H1 (cell line): Measurements from ENCODE around the gene TPM1. TPM values are rescaled to one million over a fixed set of nuclear protein-coding genes. Genes with fewer than 3 reads are reported as not detected.

ENCODE experiments used
- CTCF ChIA-PET: fragments of 300-600 bp; sonication (Branson Sonifier 250); formaldehyde crosslinking; loops from one replicate; lab custom pipeline; 2021; ENCODE audit not compliant: partially characterized antibody; lab: Charles Lee
- POLR2A ChIA-PET: fragments of 300-600 bp; sonication (Branson Sonifier 250); formaldehyde crosslinking; loops from one replicate; lab custom pipeline; 2021; ENCODE audit warnings: inconsistent platforms; ENCODE audit not compliant: partially characterized antibody; lab: Charles Lee
- DNase-seq, 2 experiments: peaks; one replicate each; pipeline versions ENCODE4 v3.0.0 to v3.0.0-alpha.2; 2010 to 2022; ENCODE audit warnings: low spot score in 2 of 2, low read depth in 1 of 2, mixed read lengths in 1 of 2
- FAIRE-seq: peaks from 2 replicates; lab custom pipeline; 2011; peaks lifted over from hg19 to GRCh38; lab: Jason Lieb, UNC
- H2AFZ ChIP-seq: 2 replicates; pipeline ENCODE4 v1.8.1; 2012; ENCODE audit warnings: low read length, inconsistent platforms
- H2AK5ac ChIP-seq: 2 replicates; pipeline ENCODE4 v1.6.1; 2013; ENCODE audit warnings: low read depth, low read length
- H2BK120ac ChIP-seq: replicated peaks from 2 replicates; pipeline ENCODE3; 2013; ENCODE audit warnings: low read depth, low read length, inconsistent platforms
- H2BK12ac ChIP-seq: 2 replicates; pipeline ENCODE4 v1.6.1; 2013; ENCODE audit warnings: low read depth, low read length
- H2BK15ac ChIP-seq: 2 replicates; pipeline ENCODE4 v1.6.1; 2013; ENCODE audit warnings: low read length
- H2BK20ac ChIP-seq: 2 replicates; pipeline ENCODE4 v1.6.1; 2013; ENCODE audit warnings: low read length
- H2BK5ac ChIP-seq: 2 replicates; pipeline ENCODE4 v1.6.1; 2013; ENCODE audit warnings: low read depth, low read length
- H3K14ac ChIP-seq: 2 replicates; pipeline ENCODE4 v1.6.1; 2013; ENCODE audit warnings: inconsistent platforms; ENCODE audit not compliant: insufficient read length
- H3K18ac ChIP-seq: 2 replicates; pipeline ENCODE4 v1.6.1; 2013; ENCODE audit warnings: low read length; ENCODE audit errors: extremely low read depth
- H3K23ac ChIP-seq: 2 replicates; pipeline ENCODE4 v1.6.1; 2013; ENCODE audit warnings: inconsistent platforms; ENCODE audit not compliant: insufficient read length
- H3K23me2 ChIP-seq: 2 replicates; pipeline ENCODE4 v1.6.1; 2013; ENCODE audit warnings: low read depth, low read length
- H3K27ac ChIP-seq: 2 replicates; pipeline ENCODE4 v1.6.1; 2011; ENCODE audit warnings: low read depth, low read length, inconsistent platforms
- H3K27me3 ChIP-seq, 4 experiments: replicated peaks in 1 of 4; 1 replicate in 1 of 4; 2 replicates in 3 of 4; pipeline versions ENCODE4 v1.6.1 to v1.8.1; 2011 to 2013; ENCODE audit warnings: low read length in 3 of 4, mild to moderate bottlenecking in 3 of 4, inconsistent platforms in 2 of 4, mixed read lengths in 2 of 4, moderate library complexity in 1 of 4; ENCODE audit not compliant: control insufficient read depth in 3 of 4, insufficient read depth in 3 of 4; ENCODE audit errors: extremely low read depth in 1 of 4
- H3K36me3 ChIP-seq, 4 experiments: 2 replicates each; pipeline versions ENCODE4 v1.6.1 to v1.8.1; 2011 to 2013; ENCODE audit warnings: mild to moderate bottlenecking in 4 of 4, low read length in 3 of 4, moderate library complexity in 2 of 4, control low read depth in 1 of 4, inconsistent platforms in 1 of 4; ENCODE audit not compliant: insufficient read depth in 4 of 4, control insufficient read depth in 2 of 4
- H3K4ac ChIP-seq: replicated peaks from 2 replicates; pipeline ENCODE3; 2013; ENCODE audit warnings: low read length, low read depth, mixed read lengths, inconsistent platforms; ENCODE audit not compliant: insufficient read length
- H3K4me1 ChIP-seq, 4 experiments: replicated peaks in 1 of 4; 1 replicate in 1 of 4; 2 replicates in 3 of 4; pipeline versions ENCODE4 v1.6.1 to v1.8.1; 2011 to 2013; ENCODE audit warnings: low read length in 3 of 4, inconsistent platforms in 2 of 4, mixed read lengths in 1 of 4; ENCODE audit not compliant: insufficient read depth in 4 of 4, control insufficient read depth in 3 of 4
- H3K4me2 ChIP-seq, 2 experiments: 2 replicates each; pipeline versions ENCODE4 v1.6.1 to v1.8.1; 2011 to 2013; ENCODE audit warnings: low read depth in 2 of 2, low read length in 2 of 2, control low read depth in 1 of 2, inconsistent platforms in 1 of 2, mild to moderate bottlenecking in 1 of 2; ENCODE audit not compliant: insufficient read depth in 1 of 2
- H3K4me3 ChIP-seq, 4 experiments: fragments of 200-600, 300-600 bp in 1 of 4; sonication (generic), shearing (Covaris generic), sonication (Bioruptor Twin) in 1 of 4; 2 replicates each; pipeline versions ENCODE4 v1.5.1 to v1.8.1; 2011 to 2016; ENCODE audit warnings: low read length in 4 of 4, low read depth in 3 of 4, control low read depth in 2 of 4, inconsistent platforms in 2 of 4, mild to moderate bottlenecking in 2 of 4, mixed read lengths in 1 of 4, moderate library complexity in 1 of 4; ENCODE audit not compliant: insufficient read depth in 2 of 4; ENCODE audit errors: extremely low read depth in 1 of 4
- H3K56ac ChIP-seq: replicated peaks from 2 replicates; pipeline ENCODE3; 2013; ENCODE audit warnings: low read depth, mild to moderate bottlenecking, mixed read lengths, low read length, inconsistent platforms; ENCODE audit not compliant: insufficient read length
- H3K79me1 ChIP-seq: 2 replicates; pipeline ENCODE4 v1.6.1; 2013; ENCODE audit warnings: low read depth, low read length, control low read depth
- H3K79me2 ChIP-seq, 2 experiments: 2 replicates each; pipeline versions ENCODE4 v1.6.1 to v1.8.1; 2012 to 2013; ENCODE audit warnings: low read length in 2 of 2, mild to moderate bottlenecking in 2 of 2, inconsistent platforms in 1 of 2; ENCODE audit not compliant: insufficient read depth in 2 of 2, control insufficient read depth in 1 of 2
- H3K9ac ChIP-seq, 4 experiments: replicated peaks in 1 of 4; 1 replicate in 1 of 4; 2 replicates in 3 of 4; pipeline versions ENCODE4 v1.6.1 to v1.8.1; 2011 to 2013; ENCODE audit warnings: low read depth in 3 of 4, low read length in 3 of 4, control low read depth in 2 of 4, mild to moderate bottlenecking in 2 of 4, moderate library complexity in 2 of 4, inconsistent platforms in 1 of 4; ENCODE audit errors: extremely low read depth in 1 of 4
- H3K9me3 ChIP-seq, 2 experiments: 2 replicates each; pipeline versions ENCODE4 v1.6.1 to v1.8.1; 2012 to 2013; ENCODE audit warnings: mild to moderate bottlenecking in 2 of 2, moderate library complexity in 2 of 2, control low read depth in 1 of 2, inconsistent platforms in 1 of 2, low read depth in 1 of 2, low read length in 1 of 2, mixed read lengths in 1 of 2; ENCODE audit not compliant: insufficient read depth in 2 of 2
- H4K20me1 ChIP-seq, 2 experiments: replicated peaks in 1 of 2; 2 replicates each; pipeline versions ENCODE3 to v1.8.1; 2011 to 2013; ENCODE audit warnings: inconsistent platforms in 2 of 2, low read length in 2 of 2, mild to moderate bottlenecking in 1 of 2; ENCODE audit not compliant: insufficient read depth in 2 of 2, control insufficient read depth in 1 of 2
- H4K5ac ChIP-seq: 2 replicates; pipeline ENCODE4 v1.6.1; 2013; ENCODE audit warnings: low read length, low read depth, mixed read lengths, inconsistent platforms; ENCODE audit not compliant: insufficient read length
- H4K8ac ChIP-seq: 2 replicates; pipeline ENCODE4 v1.8.0; 2013; ENCODE audit warnings: mild to moderate bottlenecking, moderate library complexity, low read length, inconsistent platforms; ENCODE audit not compliant: insufficient read depth; ENCODE audit errors: extremely low read depth
- H4K91ac ChIP-seq: replicated peaks from 2 replicates; pipeline ENCODE3; 2013; ENCODE audit warnings: low read length, mixed read lengths, inconsistent platforms; ENCODE audit not compliant: insufficient read length
- RAD21 ChIP-seq, 2 experiments: IDR thresholded peaks in 1 of 2; conservative IDR thresholded peaks in 1 of 2; 2 replicates each; pipeline ENCODE4 v1.6.1; 2011; ENCODE audit warnings: low read depth in 2 of 2, low read length in 2 of 2, improper control_type of control experiment in 1 of 2, inconsistent platforms in 1 of 2, mild to moderate bottlenecking in 1 of 2, moderate library complexity in 1 of 2
- SP2 ChIP-seq: IDR thresholded peaks from 2 replicates; pipeline ENCODE4 v1.6.1; 2012; ENCODE audit warnings: mild to moderate bottlenecking, low read length, inconsistent platforms
- whole genome bisulfite sequencing, 2 experiments: shearing (Covaris generic) in 1 of 2; methylation state at CpG; one replicate each; pipeline versions ENCODE4 v1.1.6 to v1.1.7; 2013 to 2015; ENCODE audit warnings: low lambda C conversion rate in 2 of 2, mixed read lengths in 2 of 2, inconsistent platforms in 1 of 2, low coverage in 1 of 2, missing lambda C conversion rate in 1 of 2; ENCODE audit not compliant: insufficient replicate concordance in 2 of 2, insufficient coverage in 1 of 2, insufficient read length in 1 of 2; ENCODE audit errors: extremely low coverage in 1 of 2, missing lambda C conversion rate in 1 of 2; 5-methylcytosine and 5-hydroxymethylcytosine counted together
- polyA plus RNA-seq, 7 experiments: library from polyadenylated mRNA; depleted of rRNA in 3 of 7; stranded (reverse) in 5 of 7; unstranded in 2 of 7; fragments of >200 nt in 5 of 7; fragments of 200-250 nt in 2 of 7; gene quantifications; 1 replicate in 5 of 7; 2 replicates in 1 of 7; 4 replicates in 1 of 7; pipeline versions ENCODE4 v1.2.1 to v1.2.3, GENCODE V29; 2011 to 2013; ENCODE audit warnings: missing spikeins in 2 of 7, mixed read lengths in 2 of 7
- total RNA-seq: library from RNA; stranded (reverse); fragmentation: NEBNext Ultra II Directional; extraction: Animal tissue kit (Norgen Biotek cat#: 25700); gene quantifications from 2 replicates; pipeline ENCODE4 v1.2.1, GENCODE V29; 2021

Gene TPM1
- total and polyA plus RNA-seq, 2 of the 8 experiments (the other 6 are each of a cell fraction or from before 2014, with no cell fraction given), result 258 to 579 TPM

GRCh38 chr15:62997441-62997840, 45.1 kb upstream of the TPM1 start:
- no peak for TF ChIP-seq RAD21 (IDR thresholded peaks at IDR 0.05 in 1 of 2, conservative IDR thresholded peaks at IDR 0.05 in 1 of 2; ENCODE audit: low read depth in 2 of 2, low read length in 2 of 2)
- TF ChIP-seq SP2, result no peak
- no peak overlapping the region for H3K4me3 ChIP-seq
- H3K4me2 ChIP-seq, result no peak overlapping the region
- H3K79me1 ChIP-seq, result no peaks in the 10 kb centered on the region
- no peaks in the 10 kb centered on the region for H3K23me2 ChIP-seq
- WGBS, 2 experiments, result 98% methylated on average over 3 of the region's 3 CpGs; no CpG with 5 or more reads in 1 of the 2 experiments
- no peaks in the 10 kb centered on the region for H4K20me1 ChIP-seq
- H3K9me3 ChIP-seq, result no peaks in the 10 kb centered on the region
- H2BK12ac ChIP-seq, result no peak overlapping the region
- no peaks in the 10 kb centered on the region for H3K36me3 ChIP-seq
- H2AK5ac ChIP-seq, result no peak overlapping the region
- FAIRE-seq (no peak), DNase-seq (no peak)
- no peak overlapping the region for H4K91ac ChIP-seq
- no peak overlapping the region for H3K18ac ChIP-seq
- no peak overlapping the region for H3K4ac ChIP-seq
- H4K5ac ChIP-seq, result no peak overlapping the region
- ChIA-PET POLR2A (no interaction called here), CTCF (interaction anchor here (0.9 to 4.5 kb wide), 3 partner anchors 9 to 22 kb away, joined by 3 to 24 read pairs (median 4); no protein-coding TSS in a partner anchor)
- no peak overlapping the region for H3K23ac ChIP-seq
- no peak overlapping the region for H3K56ac ChIP-seq
- H2BK120ac ChIP-seq, result no peak overlapping the region
- no peak overlapping the region for H3K27ac ChIP-seq
- H3K9ac ChIP-seq, result no peak overlapping the region
- no peak overlapping the region for H2BK5ac ChIP-seq
- H3K14ac ChIP-seq, result no peak overlapping the region
- H4K8ac ChIP-seq, result no peak overlapping the region
- H3K4me1 ChIP-seq, result peaks cover 0 to 2% (median 0%) of the 10 kb centered on the region in 4 experiments; a peak in 2 of 7 replicates
- H2BK15ac ChIP-seq, result no peak overlapping the region
- H2BK20ac ChIP-seq, result no peak overlapping the region
- H3K79me2 ChIP-seq, result no peaks in the 10 kb centered on the region
- H2AFZ ChIP-seq, result no peak overlapping the region
- no peaks in the 10 kb centered on the region for H3K27me3 ChIP-seq
